GM19035 (cell line): ENCODE data around the gene DSG2.

Experiments
- ATAC-seq: cut with Tn5 transposase; IDR thresholded peaks from one replicate; pipeline ENCODE4 v1.9.1; 2021; ENCODE audit not compliant: unreplicated experiment

DSG2 gene

GRCh38 chr18:31583185-31583854, 85.3 kb downstream of the DSG2 start:
- ATAC-seq: no peak

DNA sequence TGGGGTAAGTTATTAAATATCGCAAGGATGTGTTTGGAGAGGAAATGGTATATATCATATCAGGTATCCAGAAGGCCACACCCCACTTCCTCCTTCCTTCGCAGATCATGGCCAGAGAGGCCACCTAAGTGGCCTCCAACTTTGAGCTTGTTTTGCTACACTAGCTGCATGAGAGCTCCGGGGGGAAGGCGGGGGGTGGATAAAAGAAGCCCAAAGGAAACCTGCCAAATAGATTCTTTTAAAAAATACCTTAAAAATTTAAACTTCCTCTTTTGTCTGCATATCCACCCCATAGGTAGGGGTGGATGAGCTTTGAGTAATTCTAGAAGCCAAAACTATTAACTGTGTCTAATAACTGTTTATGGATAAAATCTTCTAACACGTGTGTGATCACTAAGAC, 88.0 kb downstream of the DSG2 start:
- no peak for ATAC-seq

DNA sequence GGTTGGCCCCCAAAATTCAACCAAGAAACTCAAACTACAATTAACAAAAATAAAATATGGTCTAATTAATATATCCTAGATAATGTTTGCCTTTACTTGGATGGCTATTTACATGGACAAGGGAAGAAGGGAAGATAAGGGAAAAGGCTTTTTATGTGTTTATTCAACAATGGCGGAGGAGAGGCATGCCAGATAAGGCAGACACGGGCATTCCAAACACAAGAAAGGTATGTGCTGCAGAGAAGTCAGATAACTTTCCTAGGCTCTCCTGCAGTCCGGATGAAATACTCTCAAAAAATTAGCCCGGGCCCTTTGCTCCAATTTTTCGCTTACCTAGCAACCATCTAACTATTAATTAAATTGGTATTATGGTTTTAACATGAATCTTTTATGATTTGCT, 88.6 kb downstream of the DSG2 start:
- no peak for ATAC-seq

DNA sequence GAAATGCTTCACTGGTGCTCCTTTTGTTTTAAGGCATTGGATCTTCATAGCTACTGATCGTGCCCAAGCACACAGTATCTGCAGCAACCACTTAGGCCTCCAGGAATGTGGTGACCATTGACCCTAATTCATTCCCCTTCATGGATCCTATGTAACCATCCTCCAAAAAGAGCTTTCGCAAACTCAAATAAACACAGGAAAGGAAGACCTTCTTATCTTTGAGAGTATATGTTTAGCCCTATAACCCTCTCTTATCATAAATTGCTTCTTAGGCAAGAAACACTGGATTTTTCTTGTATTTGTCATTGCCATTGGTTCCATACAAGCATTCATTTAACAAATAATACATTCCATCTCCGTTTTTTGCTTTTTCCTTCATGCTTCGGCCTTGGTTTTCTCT, 89.6 kb downstream of the DSG2 start:
- no peak for ATAC-seq

DNA sequence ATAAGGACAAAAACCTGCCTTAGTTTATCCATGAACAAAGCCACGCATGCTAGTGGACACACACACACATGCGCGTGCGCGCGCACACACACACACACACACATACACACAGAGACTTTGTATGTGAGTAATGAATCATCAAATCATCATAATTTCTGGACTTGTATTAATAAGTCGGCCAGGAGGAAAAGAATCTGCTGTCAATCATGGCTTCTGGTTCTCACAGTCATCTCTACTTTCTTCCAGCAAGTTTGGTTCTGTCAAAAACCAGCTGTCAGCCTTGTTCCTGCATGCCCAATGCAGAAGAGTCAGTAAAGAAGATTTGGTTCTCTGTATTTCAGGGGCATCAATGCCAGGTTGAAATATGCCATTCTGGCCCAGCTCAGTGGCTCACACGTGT, 92.6 kb downstream of the DSG2 start:
- ATAC-seq: no peak

DNA sequence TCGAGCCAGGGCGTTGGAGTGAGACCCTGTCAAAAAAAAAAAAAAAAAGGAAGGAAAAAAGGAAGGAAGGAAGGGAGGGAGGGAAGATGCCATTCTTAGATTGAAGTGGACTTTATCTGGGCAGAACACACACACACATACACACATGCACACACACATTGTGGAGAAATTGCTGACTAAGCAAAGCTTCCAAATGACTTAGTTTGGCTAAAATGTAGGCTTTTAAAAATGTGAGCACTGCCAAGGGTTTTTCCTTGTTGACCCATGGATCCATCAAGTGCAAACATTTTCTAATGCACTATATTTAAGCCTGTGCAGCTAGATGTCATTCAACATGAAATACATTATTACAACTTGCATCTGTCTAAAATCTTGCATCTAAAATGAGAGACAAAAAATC, 93.1 kb downstream of the DSG2 start:
- no peak for ATAC-seq

DNA sequence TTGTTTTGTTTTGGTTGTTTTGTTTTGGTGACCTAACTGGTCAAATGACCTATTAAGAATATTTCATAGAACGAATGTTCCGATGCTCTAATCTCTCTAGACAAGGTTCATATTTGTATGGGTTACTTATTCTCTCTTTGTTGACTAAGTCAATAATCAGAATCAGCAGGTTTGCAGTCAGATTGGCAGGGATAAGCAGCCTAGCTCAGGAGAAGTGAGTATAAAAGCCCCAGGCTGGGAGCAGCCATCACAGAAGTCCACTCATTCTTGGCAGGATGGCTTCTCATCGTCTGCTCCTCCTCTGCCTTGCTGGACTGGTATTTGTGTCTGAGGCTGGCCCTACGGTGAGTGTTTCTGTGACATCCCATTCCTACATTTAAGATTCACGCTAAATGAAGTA, 93.7 kb downstream of the DSG2 start, which contains the start of gene TTR:
Gene TTR (plus strand): TSS at position 250 of the 400 bp plus-strand sequence. CDS start 26 bp downstream, at position 276.
- no peak for ATAC-seq

- ATAC-seq: no peak
Measured at GRCh38 chr18:31592506-31593157, 94.7 kb downstream of the DSG2 start.

DNA sequence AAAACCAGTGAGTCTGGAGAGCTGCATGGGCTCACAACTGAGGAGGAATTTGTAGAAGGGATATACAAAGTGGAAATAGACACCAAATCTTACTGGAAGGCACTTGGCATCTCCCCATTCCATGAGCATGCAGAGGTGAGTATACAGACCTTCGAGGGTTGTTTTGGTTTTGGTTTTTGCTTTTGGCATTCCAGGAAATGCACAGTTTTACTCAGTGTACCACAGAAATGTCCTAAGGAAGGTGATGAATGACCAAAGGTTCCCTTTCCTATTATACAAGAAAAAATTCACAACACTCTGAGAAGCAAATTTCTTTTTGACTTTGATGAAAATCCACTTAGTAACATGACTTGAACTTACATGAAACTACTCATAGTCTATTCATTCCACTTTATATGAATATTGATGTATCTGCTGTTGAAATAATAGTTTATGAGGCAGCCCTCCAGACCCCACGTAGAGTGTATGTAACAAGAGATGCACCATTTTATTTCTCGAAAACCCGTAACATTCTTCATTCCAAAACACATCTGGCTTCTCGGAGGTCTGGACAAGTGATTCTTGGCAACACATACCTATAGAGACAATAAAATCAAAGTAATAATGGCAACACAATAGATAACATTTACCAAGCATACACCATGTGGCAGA, 97.3 kb downstream of the DSG2 start:
- ATAC-seq: no peak

DNA sequence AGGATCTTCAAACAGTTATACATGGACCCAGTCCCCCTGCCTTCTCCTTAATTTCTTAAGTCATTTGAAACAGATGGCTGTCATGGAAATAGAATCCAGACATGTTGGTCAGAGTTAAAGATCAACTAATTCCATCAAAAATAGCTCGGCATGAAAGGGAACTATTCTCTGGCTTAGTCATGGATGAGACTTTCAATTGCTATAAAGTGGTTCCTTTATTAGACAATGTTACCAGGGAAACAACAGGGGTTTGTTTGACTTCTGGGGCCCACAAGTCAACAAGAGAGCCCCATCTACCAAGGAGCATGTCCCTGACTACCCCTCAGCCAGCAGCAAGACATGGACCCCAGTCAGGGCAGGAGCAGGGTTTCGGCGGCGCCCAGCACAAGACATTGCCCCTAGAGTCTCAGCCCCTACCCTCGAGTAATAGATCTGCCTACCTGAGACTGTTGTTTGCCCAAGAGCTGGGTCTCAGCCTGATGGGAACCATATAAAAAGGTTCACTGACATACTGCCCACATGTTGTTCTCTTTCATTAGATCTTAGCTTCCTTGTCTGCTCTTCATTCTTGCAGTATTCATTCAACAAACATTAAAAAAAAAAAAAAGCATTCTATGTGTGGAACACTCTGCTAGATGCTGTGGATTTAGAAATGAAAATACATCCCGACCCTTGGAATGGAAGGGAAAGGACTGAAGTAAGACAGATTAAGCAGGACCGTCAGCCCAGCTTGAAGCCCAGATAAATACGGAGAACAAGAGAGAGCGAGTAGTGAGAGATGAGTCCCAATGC, 98.3 kb downstream of the DSG2 start:
- no peak for ATAC-seq

DNA sequence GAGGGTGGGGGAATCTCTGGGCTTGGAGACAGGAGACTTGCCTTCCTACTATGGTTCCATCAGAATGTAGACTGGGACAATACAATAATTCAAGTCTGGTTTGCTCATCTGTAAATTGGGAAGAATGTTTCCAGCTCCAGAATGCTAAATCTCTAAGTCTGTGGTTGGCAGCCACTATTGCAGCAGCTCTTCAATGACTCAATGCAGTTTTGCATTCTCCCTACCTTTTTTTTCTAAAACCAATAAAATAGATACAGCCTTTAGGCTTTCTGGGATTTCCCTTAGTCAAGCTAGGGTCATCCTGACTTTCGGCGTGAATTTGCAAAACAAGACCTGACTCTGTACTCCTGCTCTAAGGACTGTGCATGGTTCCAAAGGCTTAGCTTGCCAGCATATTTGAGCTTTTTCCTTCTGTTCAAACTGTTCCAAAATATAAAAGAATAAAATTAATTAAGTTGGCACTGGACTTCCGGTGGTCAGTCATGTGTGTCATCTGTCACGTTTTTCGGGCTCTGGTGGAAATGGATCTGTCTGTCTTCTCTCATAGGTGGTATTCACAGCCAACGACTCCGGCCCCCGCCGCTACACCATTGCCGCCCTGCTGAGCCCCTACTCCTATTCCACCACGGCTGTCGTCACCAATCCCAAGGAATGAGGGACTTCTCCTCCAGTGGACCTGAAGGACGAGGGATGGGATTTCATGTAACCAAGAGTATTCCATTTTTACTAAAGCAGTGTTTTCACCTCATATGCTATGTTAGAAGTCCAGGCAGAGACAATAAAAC, 100.2 kb downstream of the DSG2 start:
- ATAC-seq: no peak
